Measurements from ENCODE around the gene PPP2R5C.
A peak's percentile ranks its signal among the peaks of the same experiment; 100 is the strongest.
"Not testable (repeated sequence)": the region's sequence is repeated elsewhere in the genome, so short reads cannot be mapped to it uniquely, and the experiment has no call there.

Gene PPP2R5C

GRCh38 chr14:101761032-101761880 is at the start of gene PPP2R5C:
Gene PPP2R5C, plus strand, starts transcription at chr14:101761709. Its CDS starts 185 bp downstream, at chr14:101761894.
- peak; percentile 88 for DNase-seq

GRCh38 chr14:101711857-101712233 is 49.7 kb upstream of the PPP2R5C start:
- DNase-seq: not testable (repeated sequence)

GRCh38 chr14:101712341-101712740 is 49.2 kb upstream of the PPP2R5C start:
- not testable (repeated sequence) for DNase-seq

- DNase-seq: not testable (repeated sequence)
These were observed 48.4 kb upstream of the PPP2R5C start for GRCh38 chr14:101713091-101713490.

GRCh38 chr14:101713621-101714349 is 47.7 kb upstream of the PPP2R5C start:
- no peak for DNase-seq

GRCh38 chr14:101714394-101714793 is 47.1 kb upstream of the PPP2R5C start:
- no peak for DNase-seq

- DNase-seq: no peak
These were observed 46.1 kb upstream of the PPP2R5C start for GRCh38 chr14:101715210-101716076.

GRCh38 chr14:101716077-101716950 is 45.2 kb upstream of the PPP2R5C start:
- no peak for DNase-seq

- DNase-seq: peak; percentile 11
These were observed 44.4 kb upstream of the PPP2R5C start for GRCh38 chr14:101716956-101717662.

- DNase-seq: no peak
These were observed 43.6 kb upstream of the PPP2R5C start for GRCh38 chr14:101717663-101718490.

GRCh38 chr14:101719045-101719645 is 42.4 kb upstream of the PPP2R5C start:
- DNase-seq: no peak

GRCh38 chr14:101719708-101720107 is 41.8 kb upstream of the PPP2R5C start:
- no peak for DNase-seq

- DNase-seq: no peak
These were observed 40.4 kb upstream of the PPP2R5C start for GRCh38 chr14:101721111-101721510.

GRCh38 chr14:101721951-101722661 is 39.4 kb upstream of the PPP2R5C start:
- no peak for DNase-seq

GRCh38 chr14:101723061-101723595 is 38.4 kb upstream of the PPP2R5C start:
- DNase-seq: no peak

- DNase-seq: not testable (repeated sequence)
These were observed 35.9 kb upstream of the PPP2R5C start for GRCh38 chr14:101725652-101726051.

GRCh38 chr14:101726295-101726953 is 35.1 kb upstream of the PPP2R5C start:
- no peak for DNase-seq

GRCh38 chr14:101726954-101727302 is 34.6 kb upstream of the PPP2R5C start:
- DNase-seq: no peak

Data from fibroblast of skin of right biceps (primary cell).